ENCODE measurements around the gene TPST1.
"Not testable (repeated sequence)": the region's sequence is repeated elsewhere in the genome, so short reads cannot be mapped to it uniquely, and the experiment has no call there.

DNA sequence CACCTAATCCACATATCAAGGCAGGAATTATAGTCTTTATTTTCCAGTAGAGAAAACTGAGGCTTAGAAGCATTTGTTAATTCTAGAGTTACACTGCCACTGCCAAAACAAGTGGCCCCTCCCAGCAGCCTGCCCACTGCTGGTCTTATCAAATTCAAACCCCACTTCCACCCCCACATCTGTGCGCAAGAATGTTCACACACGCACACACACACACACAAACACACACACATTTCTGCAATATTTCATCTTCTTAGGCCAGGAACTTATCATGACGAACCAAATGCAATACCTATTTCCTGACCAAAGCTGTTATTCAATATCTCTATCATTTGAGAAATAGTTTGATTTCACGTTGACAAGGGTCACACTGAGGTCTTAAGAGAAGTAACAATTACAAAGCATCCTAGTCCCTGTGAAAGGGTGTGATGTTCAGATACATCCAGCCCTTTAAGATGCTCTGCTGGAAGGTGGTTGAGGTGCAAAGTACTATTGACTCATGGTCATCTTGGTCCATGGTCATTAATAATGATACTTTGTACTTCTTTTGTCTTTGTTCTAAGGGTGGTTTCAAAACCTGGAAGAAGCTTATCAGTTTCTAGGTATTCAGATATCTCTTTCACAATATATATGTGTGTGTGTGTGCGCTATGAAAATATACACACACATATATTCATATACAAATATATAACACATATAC lies 169.2 kb downstream of the TPST1 start:
- TF ChIP-seq, protein P1, sequence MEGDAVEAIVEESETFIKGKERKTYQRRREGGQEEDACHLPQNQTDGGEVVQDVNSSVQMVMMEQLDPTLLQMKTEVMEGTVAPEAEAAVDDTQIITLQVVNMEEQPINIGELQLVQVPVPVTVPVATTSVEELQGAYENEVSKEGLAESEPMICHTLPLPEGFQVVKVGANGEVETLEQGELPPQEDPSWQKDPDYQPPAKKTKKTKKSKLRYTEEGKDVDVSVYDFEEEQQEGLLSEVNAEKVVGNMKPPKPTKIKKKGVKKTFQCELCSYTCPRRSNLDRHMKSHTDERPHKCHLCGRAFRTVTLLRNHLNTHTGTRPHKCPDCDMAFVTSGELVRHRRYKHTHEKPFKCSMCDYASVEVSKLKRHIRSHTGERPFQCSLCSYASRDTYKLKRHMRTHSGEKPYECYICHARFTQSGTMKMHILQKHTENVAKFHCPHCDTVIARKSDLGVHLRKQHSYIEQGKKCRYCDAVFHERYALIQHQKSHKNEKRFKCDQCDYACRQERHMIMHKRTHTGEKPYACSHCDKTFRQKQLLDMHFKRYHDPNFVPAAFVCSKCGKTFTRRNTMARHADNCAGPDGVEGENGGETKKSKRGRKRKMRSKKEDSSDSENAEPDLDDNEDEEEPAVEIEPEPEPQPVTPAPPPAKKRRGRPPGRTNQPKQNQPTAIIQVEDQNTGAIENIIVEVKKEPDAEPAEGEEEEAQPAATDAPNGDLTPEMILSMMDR (IDR thresholded peaks at IDR 0.05): not testable (repeated sequence)
- TF ChIP-seq POLR2A (IDR thresholded peaks at IDR 0.05): not testable (repeated sequence)

Data from Peyer's patch (tissue), 4 donors.